BJ (cell line): ENCODE data around the gene SYT13. TPM values are rescaled to one million over a fixed set of nuclear protein-coding genes. Genes with fewer than 3 reads are reported as not detected.

Source experiments
- CTCF ChIA-PET: fragments of 350-600 bp; formaldehyde crosslinking; extraction: SDS; loops from one replicate; lab custom pipeline; 2021; ENCODE audit warnings: antibody characterized with exemption, inconsistent platforms; lab: Yijun Ruan, JAX
- POLR2A ChIA-PET: fragments of 300-600 bp; sonication (Branson Sonifier 250); formaldehyde crosslinking; extraction: SDS; loops from one replicate; lab custom pipeline; 2021; ENCODE audit warnings: antibody characterized with exemption; lab: Charles Lee
- DNase-seq: peaks from one replicate; pipeline ENCODE4 v3.0.0-alpha.2; 2011; ENCODE audit warnings: low read depth
- H3K27me3 ChIP-seq: 2 replicates; pipeline ENCODE4 v1.6.0; 2011; ENCODE audit warnings: low read length; ENCODE audit not compliant: control insufficient read depth, insufficient read depth
- H3K36me3 ChIP-seq: 2 replicates; pipeline ENCODE4 v1.5.1; 2011; ENCODE audit warnings: low read length; ENCODE audit not compliant: control insufficient read depth, insufficient read depth
- H3K4me3 ChIP-seq: 2 replicates; pipeline ENCODE4 v1.5.1; 2011; ENCODE audit warnings: low read depth, mild to moderate bottlenecking, control low read depth, low read length
- polyA plus RNA-seq: library from polyadenylated mRNA; depleted of rRNA; stranded (reverse); fragments of >200 nt; gene quantifications from 2 replicates; pipeline ENCODE4 v1.2.3, GENCODE V29; 2011
- TF ChIP-seq, protein P1 (sequence below): IDR thresholded peaks from 2 replicates; pipeline ENCODE4 v1.5.1; 2011; ENCODE audit warnings: low read depth, mild to moderate bottlenecking, control low read depth, inconsistent platforms, low read length, moderate library complexity; ENCODE audit not compliant: insufficient read depth

SYT13 gene
- polyA plus RNA-seq, 1 experiment, result not detected

- POLR2A ChIA-PET, result no interaction called here
Observed at GRCh38 chr11:45247433-45247832, 38.7 kb downstream of the SYT13 start.

DNA sequence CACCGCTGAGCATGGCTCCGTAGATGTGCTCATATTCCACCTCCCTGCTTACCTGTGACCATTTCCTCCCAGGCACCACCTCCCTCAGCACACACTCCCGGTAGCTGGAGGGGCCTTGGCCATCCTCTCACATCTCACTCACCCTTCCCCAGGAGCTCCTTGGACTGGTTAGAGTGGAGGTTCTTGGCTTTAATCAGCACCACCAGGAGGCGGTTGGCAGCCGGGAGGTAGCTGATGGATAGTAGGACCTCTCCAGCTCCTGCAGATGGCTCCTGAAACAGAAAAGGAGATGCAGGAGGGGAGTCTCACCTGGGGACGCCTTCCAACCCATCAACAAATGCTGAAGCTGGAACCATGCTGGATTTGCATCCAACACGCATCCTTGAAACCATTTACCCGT is 39.9 kb downstream of the SYT13 start:
- DNase-seq, result no peak
- H3K27me3 ChIP-seq, result peaks cover 1% of the 10 kb centered on the region; the same call in 1 of the 2 replicates
- TF ChIP-seq, protein P1, sequence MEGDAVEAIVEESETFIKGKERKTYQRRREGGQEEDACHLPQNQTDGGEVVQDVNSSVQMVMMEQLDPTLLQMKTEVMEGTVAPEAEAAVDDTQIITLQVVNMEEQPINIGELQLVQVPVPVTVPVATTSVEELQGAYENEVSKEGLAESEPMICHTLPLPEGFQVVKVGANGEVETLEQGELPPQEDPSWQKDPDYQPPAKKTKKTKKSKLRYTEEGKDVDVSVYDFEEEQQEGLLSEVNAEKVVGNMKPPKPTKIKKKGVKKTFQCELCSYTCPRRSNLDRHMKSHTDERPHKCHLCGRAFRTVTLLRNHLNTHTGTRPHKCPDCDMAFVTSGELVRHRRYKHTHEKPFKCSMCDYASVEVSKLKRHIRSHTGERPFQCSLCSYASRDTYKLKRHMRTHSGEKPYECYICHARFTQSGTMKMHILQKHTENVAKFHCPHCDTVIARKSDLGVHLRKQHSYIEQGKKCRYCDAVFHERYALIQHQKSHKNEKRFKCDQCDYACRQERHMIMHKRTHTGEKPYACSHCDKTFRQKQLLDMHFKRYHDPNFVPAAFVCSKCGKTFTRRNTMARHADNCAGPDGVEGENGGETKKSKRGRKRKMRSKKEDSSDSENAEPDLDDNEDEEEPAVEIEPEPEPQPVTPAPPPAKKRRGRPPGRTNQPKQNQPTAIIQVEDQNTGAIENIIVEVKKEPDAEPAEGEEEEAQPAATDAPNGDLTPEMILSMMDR, result no peak
- H3K4me3 ChIP-seq, result no peak overlapping the region
- POLR2A ChIA-PET, result no interaction called here
- H3K36me3 ChIP-seq, result no peaks in the 10 kb centered on the region
- CTCF ChIA-PET, result interaction anchor here (1.0 to 5.6 kb wide), 3 partner anchors 13 to 28 kb away, joined by 3 to 26 read pairs (median 3); no protein-coding TSS in a partner anchor

More at GRCh38 chr11:45247433-45247832, 38.7 kb downstream of the SYT13 start:
- H3K36me3 ChIP-seq, result no peaks in the 10 kb centered on the region
- no peak overlapping the region for H3K4me3 ChIP-seq
- TF ChIP-seq, protein P1, result no peak
- DNase-seq, result no peak
- H3K27me3 ChIP-seq, result peaks cover 1% of the 10 kb centered on the region; the same call in 1 of the 2 replicates
- CTCF ChIA-PET, result interaction anchor here (1.0 to 5.6 kb wide), 4 partner anchors 10 to 84 kb away, joined by 3 to 26 read pairs (median 8); no protein-coding TSS in a partner anchor

DNA sequence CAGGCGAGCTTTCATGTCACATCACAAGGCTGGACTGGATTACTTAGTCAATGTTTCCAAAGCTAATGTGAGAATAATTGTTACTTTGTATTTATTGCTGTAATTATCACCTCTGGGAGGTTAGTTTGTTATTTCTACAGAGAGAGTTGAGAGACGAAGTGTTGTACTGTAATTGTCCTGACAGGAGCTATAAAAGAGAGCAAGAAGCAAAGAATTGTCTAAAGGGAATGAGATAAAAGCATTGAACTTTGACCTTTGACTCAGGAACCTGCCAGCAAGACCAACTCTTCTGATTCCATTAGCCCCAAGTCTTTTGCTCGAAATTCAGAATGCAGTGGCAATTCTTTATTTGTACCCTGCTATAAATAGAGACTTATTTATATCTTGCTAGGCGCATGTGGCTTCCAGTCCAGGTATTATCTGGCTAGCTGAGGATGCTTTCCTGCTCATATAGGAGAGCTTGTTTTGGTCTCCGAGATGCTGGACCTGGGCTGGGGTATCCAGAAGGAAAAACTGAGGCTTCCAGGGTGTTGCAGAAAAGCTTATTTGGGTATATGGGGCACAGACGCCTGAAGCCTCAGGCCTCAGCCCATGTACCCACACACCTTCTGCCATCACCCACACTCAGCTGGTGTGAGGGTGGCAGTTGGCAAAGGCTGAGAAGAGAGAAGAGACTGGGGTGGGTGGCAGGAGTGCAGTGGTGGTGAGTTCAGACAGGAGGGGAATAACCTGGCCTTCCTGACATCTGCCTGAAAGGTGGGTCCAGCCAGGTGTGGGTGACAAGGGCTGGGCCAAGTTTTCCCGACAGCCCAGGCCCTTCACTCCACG is 40.7 kb downstream of the SYT13 start:
- H3K27me3 ChIP-seq, result no peaks in the 10 kb centered on the region
- TF ChIP-seq, protein P1, result no peak
- no peak overlapping the region for H3K4me3 ChIP-seq
- no peak for DNase-seq
- ChIA-PET CTCF (interaction anchor here (0.8 to 5.6 kb wide), 4 partner anchors 10 to 137 kb away, joined by 3 to 26 read pairs (median 4); no protein-coding TSS in a partner anchor), POLR2A (no interaction called here)
- H3K36me3 ChIP-seq, result no peaks in the 10 kb centered on the region

DNA sequence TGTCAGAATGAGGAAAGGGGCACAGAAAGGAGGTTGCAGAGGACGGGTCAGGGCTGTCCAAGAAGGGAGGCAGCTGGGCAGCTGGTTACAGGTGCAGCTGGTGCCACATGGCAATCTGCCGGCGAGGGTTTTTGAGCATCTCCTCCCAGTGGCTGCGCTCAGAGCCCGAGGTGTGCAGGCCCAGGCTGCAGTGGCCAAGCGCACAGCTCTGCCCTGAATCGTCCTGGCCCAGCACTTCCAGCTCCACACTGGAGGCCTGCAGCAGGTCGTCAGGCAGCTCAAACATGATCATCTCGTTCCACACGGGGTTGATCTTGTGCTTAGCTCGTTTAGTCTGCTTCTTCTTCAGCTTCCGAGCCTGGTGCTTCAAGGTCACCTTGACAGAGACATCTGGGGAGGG is 42.2 kb downstream of the SYT13 start:
- H3K4me3 ChIP-seq, result no peak overlapping the region
- no peak for DNase-seq
- no peaks in the 10 kb centered on the region for H3K27me3 ChIP-seq
- H3K36me3 ChIP-seq, result no peaks in the 10 kb centered on the region
- POLR2A ChIA-PET, result no interaction called here
- TF ChIP-seq, protein P1, result no peak
- CTCF ChIA-PET, result interaction anchor here (0.6 to 5.6 kb wide), 4 partner anchors 8 to 208 kb away, joined by 3 to 26 read pairs (median 4); no protein-coding TSS in a partner anchor

DNA sequence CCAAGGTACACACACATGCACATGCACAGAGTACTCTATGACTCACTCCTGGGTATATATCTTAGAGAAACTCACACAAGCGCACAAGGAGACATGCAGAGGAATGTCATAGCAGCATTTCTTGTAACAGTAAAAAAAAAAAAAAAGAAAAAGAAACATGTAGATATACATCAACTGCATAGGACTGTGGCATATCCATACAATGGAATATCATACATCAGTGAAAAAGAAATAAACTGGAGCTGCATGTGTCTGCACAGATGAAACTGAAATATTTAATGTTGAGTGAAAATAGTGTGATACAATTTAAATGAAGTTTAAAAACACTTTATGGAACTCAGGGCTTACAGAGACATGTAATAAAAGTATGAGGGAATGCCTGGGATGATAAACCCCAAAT is 46.4 kb downstream of the SYT13 start:
- H3K27me3 ChIP-seq, result no peaks in the 10 kb centered on the region; the same call in 1 of the 2 replicates
- no peaks in the 10 kb centered on the region for H3K36me3 ChIP-seq
- TF ChIP-seq, protein P1, result no peak
- no peak for DNase-seq
- ChIA-PET POLR2A (no interaction called here), CTCF (interaction anchor here (4.2 kb wide), 1 partner anchor 12 kb away, joined by 21 read pairs; no protein-coding TSS in a partner anchor)
- no peak overlapping the region for H3K4me3 ChIP-seq
